ENCODE data around the gene NR0B2. TPM values are rescaled to one million over a fixed set of nuclear protein-coding genes. Genes with fewer than 3 reads are reported as not detected.

Gene NR0B2
- total RNA-seq, 1 experiment from 2014 or later = not detected

GRCh38 chr1:26950602-26951001, 36.8 kb upstream of the NR0B2 start:
- Histone ChIP-seq H2AFZ (ENCODE audit: low read depth, low read length, poor library complexity, severe bottlenecking) (no peak overlapping the region), H3K9ac (ENCODE audit: low read length) (no peak overlapping the region), H3K4me3 (replicated peaks in 1 of 2; ENCODE audit: low read depth in 1 of 2, low read length in 2 of 2) (no peak overlapping the region), H3K27ac (ENCODE audit: low read depth, low read length) (no peak overlapping the region; the same call in 1 of the 2 replicates), H3K36me3 (ENCODE audit: control insufficient read depth in 1 of 2, insufficient read depth in 2 of 2, low read length in 2 of 2) (peaks cover 15 to 30% of the 10 kb centered on the region in 2 experiments; a peak in 3 of 4 replicates), H3K4me1 (ENCODE audit: control insufficient read depth in 1 of 2, insufficient read depth in 2 of 2, low read length in 2 of 2) (peaks cover 9 to 20% of the 10 kb centered on the region in 2 experiments), H4K20me1 (ENCODE audit: insufficient read depth) (no peaks in the 10 kb centered on the region), H3K79me2 (ENCODE audit: insufficient read depth, low read length) (peaks cover 3% of the 10 kb centered on the region; the same call in 1 of the 2 replicates), H3K9me2 (ENCODE audit: insufficient read depth) (no peaks in the 10 kb centered on the region), H3K27me3 (ENCODE audit: insufficient read depth, low read length) (no peaks in the 10 kb centered on the region), H3K9me3 (ENCODE audit: control insufficient read depth in 1 of 2, insufficient read depth in 1 of 2, low read depth in 1 of 2, low read length in 2 of 2) (no peaks in the 10 kb centered on the region), H3K4me2 (ENCODE audit: low read length) (0 out of 2 replicates have a peak overlapping the region, but pooled peaks have one; percentile 23)
- DNase-seq (ENCODE audit: low read depth, low spot score) (no peak), ATAC-seq (no peak)
- no TSS peak for BruUV-seq (replicated peaks)
- ChIA-PET RAD21 (ENCODE audit: low non-redundant PET in 1 of 2, low total read pairs in 2 of 2, uncharacterized antibody in 2 of 2, unreplicated experiment in 2 of 2) (no interaction called here), POLR2A (no interaction called here), CTCF (no interaction called here)
- TF ChIP-seq POLR2AphosphoS5 (IDR thresholded peaks at IDR 0.05; ENCODE audit: low read depth, low read length) (no peak), CBX3 (IDR thresholded peaks at IDR 0.05; ENCODE audit: low read depth) (no peak), RAD21 (IDR thresholded peaks at IDR 0.05; ENCODE audit: low read depth) (no peak), SRF (IDR thresholded peaks at IDR 0.05; ENCODE audit: low read depth) (no peak), ELF1 (IDR thresholded peaks at IDR 0.05; ENCODE audit: borderline replicate concordance, low read depth) (no peak), TCF7L2 (IDR thresholded peaks at IDR 0.05; ENCODE audit: borderline replicate concordance, extremely low read depth, insufficient read depth, insufficient read length) (no peak)
- intact Hi-C loops (cut with micrococcal nuclease) = no loop called here

GRCh38 chr1:26949926-26950319, 36.1 kb upstream of the NR0B2 start:
- ChIA-PET RAD21 (ENCODE audit: low non-redundant PET in 1 of 2, low total read pairs in 2 of 2, uncharacterized antibody in 2 of 2, unreplicated experiment in 2 of 2) (no interaction called here), POLR2A (no interaction called here), CTCF (no interaction called here)
- ATAC-seq = peak; percentile 49
- no peaks in the 10 kb centered on the region for H3K27me3 ChIP-seq (ENCODE audit: insufficient read depth, low read length)
- H3K27ac ChIP-seq (ENCODE audit: low read depth, low read length) = peak overlapping the region; percentile 2
- H4K20me1 ChIP-seq (ENCODE audit: insufficient read depth) = no peaks in the 10 kb centered on the region
- no peak overlapping the region for H2AFZ ChIP-seq (ENCODE audit: low read depth, low read length, poor library complexity, severe bottlenecking)
- no peaks in the 10 kb centered on the region for H3K9me2 ChIP-seq (ENCODE audit: insufficient read depth)
- H3K4me2 ChIP-seq (ENCODE audit: low read length) = peak overlapping the region; percentile 23; the same call in 1 of the 2 replicates
- DNase-seq (ENCODE audit: low read depth, low spot score) = no peak
- H3K36me3 ChIP-seq (ENCODE audit: control insufficient read depth in 1 of 2, insufficient read depth in 2 of 2, low read length in 2 of 2) = peaks cover 19 to 36% of the 10 kb centered on the region in 2 experiments; a peak in 3 of 4 replicates
- H3K4me1 ChIP-seq (ENCODE audit: control insufficient read depth in 1 of 2, insufficient read depth in 2 of 2, low read length in 2 of 2) = peaks cover 9 to 20% of the 10 kb centered on the region in 2 experiments
- no TSS peak for BruUV-seq (replicated peaks)
- no peak overlapping the region for H3K4me3 ChIP-seq (replicated peaks in 1 of 2; ENCODE audit: low read depth in 1 of 2, low read length in 2 of 2)
- intact Hi-C loops (cut with micrococcal nuclease) = no loop called here
- no peak overlapping the region for H3K9ac ChIP-seq (ENCODE audit: low read length)
- no peaks in the 10 kb centered on the region for H3K9me3 ChIP-seq (ENCODE audit: control insufficient read depth in 1 of 2, insufficient read depth in 1 of 2, low read depth in 1 of 2, low read length in 2 of 2)
- peaks cover 5% of the 10 kb centered on the region; the same call in 1 of the 2 replicates for H3K79me2 ChIP-seq (ENCODE audit: insufficient read depth, low read length)
- TF ChIP-seq ELF1 (IDR thresholded peaks at IDR 0.05; ENCODE audit: borderline replicate concordance, low read depth) (no peak), TCF7L2 (IDR thresholded peaks at IDR 0.05; ENCODE audit: borderline replicate concordance, extremely low read depth, insufficient read depth, insufficient read length) (no peak), CTCF (IDR thresholded peaks at IDR 0.05 in 2 of 3, conservative IDR thresholded peaks at IDR 0.05 in 1 of 3; ENCODE audit: borderline replicate concordance in 1 of 3, insufficient read depth in 1 of 3, low read depth in 2 of 3, low read length in 2 of 3) (no peak), FOSL1 (IDR thresholded peaks at IDR 0.05; ENCODE audit: low read depth) (no peak), REST (IDR thresholded peaks at IDR 0.05; ENCODE audit: low read depth) (no peak), POLR2AphosphoS5 (IDR thresholded peaks at IDR 0.05; ENCODE audit: low read depth, low read length) (no peak), YY1 (IDR thresholded peaks at IDR 0.05; ENCODE audit: extremely low read depth, insufficient replicate concordance, low read depth, low read length) (no peak), MAX (IDR thresholded peaks at IDR 0.05) (no peak), ATF3 (IDR thresholded peaks at IDR 0.05) (no peak), JUND (IDR thresholded peaks at IDR 0.05) (no peak), CEBPB (IDR thresholded peaks at IDR 0.05; ENCODE audit: low read depth) (no peak), SRF (IDR thresholded peaks at IDR 0.05; ENCODE audit: low read depth) (no peak), EZH2 (IDR thresholded peaks at IDR 0.05) (no peak)
